ENCODE data around the gene SHANK3.
"Not testable (repeated sequence)": the region's sequence is repeated elsewhere in the genome, so short reads cannot be mapped to it uniquely, and the experiment has no call there.

The SHANK3 gene

GRCh38 chr22:50653256-50653655 is 19.4 kb upstream of the SHANK3 start:
- no peak for DNase-seq (ENCODE audit: low read depth)

GRCh38 chr22:50654664-50655063 is 18.0 kb upstream of the SHANK3 start:
- not testable (repeated sequence) for DNase-seq (ENCODE audit: low read depth)

GRCh38 chr22:50656122-50657070 is 16.2 kb upstream of the SHANK3 start:
- no peak for DNase-seq (ENCODE audit: low read depth)

- DNase-seq (ENCODE audit: low read depth) = no peak
These were observed 14.7 kb upstream of the SHANK3 start for GRCh38 chr22:50657925-50658324.

GRCh38 chr22:50659711-50660110 is 12.9 kb upstream of the SHANK3 start:
- not testable (repeated sequence) for DNase-seq (ENCODE audit: low read depth)

- DNase-seq (ENCODE audit: low read depth) = no peak
These were observed 12.3 kb upstream of the SHANK3 start for GRCh38 chr22:50660306-50660705.

GRCh38 chr22:50665212-50665611 is 7.4 kb upstream of the SHANK3 start:
- no peak for DNase-seq (ENCODE audit: low read depth)

- DNase-seq (ENCODE audit: low read depth) = no peak
These were observed 6.9 kb upstream of the SHANK3 start for GRCh38 chr22:50665738-50666137.

GRCh38 chr22:50670513-50670912 is 2.1 kb upstream of the SHANK3 start:
- no peak for DNase-seq (ENCODE audit: low read depth)

- DNase-seq (ENCODE audit: low read depth) = no peak
These were observed 1.6 kb upstream of the SHANK3 start for GRCh38 chr22:50670914-50671538.

GRCh38 chr22:50671641-50672040 is 982 bp upstream of the SHANK3 start:
- DNase-seq (ENCODE audit: low read depth) = no peak

GRCh38 chr22:50672041-50672440 is 582 bp upstream of the SHANK3 start:
- DNase-seq (ENCODE audit: low read depth) = no peak

- no peak for DNase-seq (ENCODE audit: low read depth)
These were observed 857 bp downstream of the SHANK3 start for GRCh38 chr22:50673231-50674129.

GRCh38 chr22:50674130-50674500 is 1.5 kb downstream of the SHANK3 start:
- no peak for DNase-seq (ENCODE audit: low read depth)

- DNase-seq (ENCODE audit: low read depth) = no peak
These were observed 2.3 kb downstream of the SHANK3 start for GRCh38 chr22:50674606-50675552.

GRCh38 chr22:50675553-50676179 is 3.0 kb downstream of the SHANK3 start:
- DNase-seq (ENCODE audit: low read depth) = no peak

- DNase-seq (ENCODE audit: low read depth) = no peak
These were observed 3.6 kb downstream of the SHANK3 start for GRCh38 chr22:50676180-50676636.

- DNase-seq (ENCODE audit: low read depth) = no peak
These were observed 4.3 kb downstream of the SHANK3 start for GRCh38 chr22:50676661-50677492.

GRCh38 chr22:50677493-50678217 is 5.0 kb downstream of the SHANK3 start:
- DNase-seq (ENCODE audit: low read depth) = no peak

Measured in CMK (cell line).